HG03442 (cell line): ENCODE measurements around the gene GTSE1.

Experiments used
- ATAC-seq: cut with Tn5 transposase; IDR thresholded peaks from one replicate; pipeline ENCODE4 v1.9.1; 2021; ENCODE audit warnings: mild to moderate bottlenecking, moderate library complexity; ENCODE audit not compliant: unreplicated experiment

Gene GTSE1

DNA sequence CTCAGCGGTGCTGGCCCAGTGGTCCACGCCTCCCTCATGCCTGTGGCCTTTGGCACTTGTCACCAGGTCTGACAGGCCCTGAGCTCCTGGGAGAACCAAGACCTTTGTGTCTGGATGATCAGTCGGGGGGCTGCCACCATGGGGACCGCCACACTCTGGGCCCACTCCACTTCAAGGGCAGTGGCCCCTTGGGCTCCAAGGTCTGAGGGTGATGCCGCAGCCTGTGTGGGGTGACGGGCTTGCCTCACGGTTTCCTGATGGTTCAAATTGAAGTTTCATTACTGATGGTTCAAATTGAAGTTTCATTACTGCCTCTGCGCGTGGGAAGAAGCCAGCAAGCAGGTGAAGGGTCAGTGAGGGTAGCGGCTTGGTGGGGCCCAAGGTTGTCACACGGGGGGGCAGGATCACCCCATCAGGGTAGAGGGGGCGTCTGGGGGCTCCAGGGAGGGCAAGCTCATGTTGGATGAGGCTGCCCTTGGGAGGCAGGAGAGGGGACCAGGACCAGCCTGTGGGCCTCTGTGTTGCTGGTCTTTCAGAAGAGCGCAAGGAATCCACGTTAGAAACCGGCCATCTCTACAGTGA, 66.4 kb downstream of the GTSE1 start:
- no peak for ATAC-seq

DNA sequence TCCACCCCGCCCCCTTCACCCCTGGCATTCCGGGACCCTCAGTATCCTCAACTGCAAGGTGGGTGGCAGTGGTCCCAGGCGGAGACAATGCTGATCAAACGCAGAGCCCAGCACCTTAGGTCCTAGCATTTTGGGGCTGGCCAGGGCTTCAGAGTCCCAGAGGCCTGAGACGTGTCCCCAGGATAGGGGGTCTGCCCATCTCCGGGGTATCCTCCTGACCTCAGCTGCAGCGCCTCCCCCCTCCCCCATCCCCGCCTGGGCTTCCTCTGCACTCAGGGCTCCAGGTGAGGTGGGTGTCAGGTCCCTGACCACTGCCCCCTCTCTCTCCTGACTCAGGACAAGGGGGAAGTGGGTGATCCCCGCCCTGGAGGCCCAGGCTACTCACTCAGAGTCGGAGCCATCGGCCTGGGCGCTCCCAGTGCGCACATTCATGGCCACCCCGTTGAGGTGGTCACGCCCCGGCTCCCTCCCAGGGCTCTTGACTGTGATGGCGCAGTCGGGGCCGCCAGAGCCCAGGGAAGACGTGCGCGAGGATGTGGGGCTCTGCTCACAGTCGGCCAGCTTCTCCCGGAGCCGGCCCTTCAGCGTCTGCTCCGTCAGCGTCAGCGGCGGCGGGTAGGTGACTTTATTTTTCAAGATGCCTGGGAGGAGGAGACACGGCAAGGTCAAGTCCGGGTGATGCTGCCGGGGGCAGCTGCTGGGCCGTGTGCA, 67.1 kb downstream of the GTSE1 start:
- ATAC-seq, result no peak

DNA sequence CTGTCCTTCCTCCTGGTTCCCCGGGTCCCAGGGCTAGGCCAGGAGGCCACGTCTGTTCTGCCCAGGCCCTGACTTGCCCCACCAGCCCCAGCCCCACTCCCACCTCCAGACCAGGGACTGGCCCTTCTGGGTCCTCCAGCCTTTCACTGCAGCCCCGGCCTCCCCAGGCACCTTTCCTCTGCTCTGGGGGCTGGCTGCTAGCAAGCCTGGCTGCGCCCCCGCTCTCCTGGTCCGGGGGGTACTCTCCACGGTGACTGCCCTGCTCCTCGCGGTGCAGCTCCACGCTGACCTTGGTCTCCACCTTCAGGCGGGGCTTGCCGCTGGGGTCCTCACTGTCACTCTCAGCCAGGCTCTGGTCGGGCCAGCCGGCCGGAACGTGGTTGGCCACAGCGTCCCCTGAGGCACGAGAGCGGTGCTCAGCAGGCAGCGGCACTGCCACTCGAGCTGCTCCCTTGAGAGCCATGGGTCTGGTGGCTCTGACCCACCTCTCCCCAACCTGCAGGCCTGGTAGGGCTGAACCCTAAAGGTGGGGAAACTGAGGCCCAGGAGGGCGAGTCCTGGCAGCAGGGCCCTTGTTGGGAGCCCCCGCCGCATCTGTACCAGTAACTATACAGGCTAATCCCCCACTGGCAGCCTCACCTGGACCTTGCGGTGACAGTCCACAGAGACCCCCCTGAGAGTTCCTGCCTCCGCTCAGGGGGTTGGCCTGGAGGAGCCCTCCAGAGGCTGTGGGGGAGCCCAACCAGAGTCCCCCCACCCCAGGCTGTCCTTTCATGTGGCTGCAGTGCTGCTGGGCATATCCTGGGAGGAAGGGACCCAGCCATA, 67.9 kb downstream of the GTSE1 start:
- ATAC-seq, result no peak

GRCh38 chr22:46365166-46365624, 68.5 kb downstream of the GTSE1 start:
- ATAC-seq, result no peak

- no peak for ATAC-seq
These were observed 69.7 kb downstream of the GTSE1 start for GRCh38 chr22:46366327-46366731.

GRCh38 chr22:46366801-46367706, 70.4 kb downstream of the GTSE1 start:
- ATAC-seq, result no peak

DNA sequence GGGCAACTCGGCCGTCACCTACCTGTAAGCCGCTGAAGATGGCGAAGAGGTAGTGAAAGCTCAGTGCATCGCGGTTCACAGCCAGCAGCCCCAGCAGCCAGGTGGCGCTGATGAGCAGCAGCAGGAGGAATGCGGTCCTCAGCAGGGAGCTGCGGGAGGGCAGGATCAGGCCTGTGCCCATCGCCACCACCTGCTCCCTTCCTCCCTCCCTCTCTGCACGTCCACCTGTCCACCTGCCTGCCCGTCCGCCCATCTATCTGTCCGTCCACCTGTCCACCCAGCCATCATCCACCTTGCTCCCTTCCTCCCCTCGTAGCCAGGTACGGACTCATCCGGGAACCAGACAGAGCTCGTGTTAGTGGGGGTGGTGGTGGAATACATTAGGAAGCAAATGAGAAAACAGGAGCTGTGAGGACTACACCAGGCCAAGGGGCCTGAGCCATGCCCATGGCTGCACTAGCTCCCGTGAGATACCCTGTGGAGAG, 71.1 kb downstream of the GTSE1 start:
- no peak for ATAC-seq

DNA sequence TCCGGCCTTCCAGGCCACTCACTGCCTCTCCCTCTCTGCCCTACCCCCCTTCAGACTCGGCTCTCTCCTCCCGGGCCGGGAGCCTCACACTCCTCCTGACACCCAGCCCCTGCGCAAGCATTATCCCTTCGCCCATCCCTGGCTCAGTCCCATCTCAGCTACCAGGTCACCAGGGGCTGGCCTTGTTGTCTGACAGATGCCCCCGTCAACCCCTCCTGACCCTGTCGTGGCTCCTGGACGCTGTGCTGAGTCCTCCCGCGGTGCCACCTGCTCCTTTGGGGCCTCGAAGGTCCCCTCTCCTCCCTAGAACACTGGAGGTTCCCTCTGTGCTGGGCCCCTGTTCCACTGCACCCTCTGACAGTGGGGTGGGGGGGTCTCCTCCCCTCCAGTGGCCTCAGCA, 71.8 kb downstream of the GTSE1 start:
- no peak for ATAC-seq

DNA sequence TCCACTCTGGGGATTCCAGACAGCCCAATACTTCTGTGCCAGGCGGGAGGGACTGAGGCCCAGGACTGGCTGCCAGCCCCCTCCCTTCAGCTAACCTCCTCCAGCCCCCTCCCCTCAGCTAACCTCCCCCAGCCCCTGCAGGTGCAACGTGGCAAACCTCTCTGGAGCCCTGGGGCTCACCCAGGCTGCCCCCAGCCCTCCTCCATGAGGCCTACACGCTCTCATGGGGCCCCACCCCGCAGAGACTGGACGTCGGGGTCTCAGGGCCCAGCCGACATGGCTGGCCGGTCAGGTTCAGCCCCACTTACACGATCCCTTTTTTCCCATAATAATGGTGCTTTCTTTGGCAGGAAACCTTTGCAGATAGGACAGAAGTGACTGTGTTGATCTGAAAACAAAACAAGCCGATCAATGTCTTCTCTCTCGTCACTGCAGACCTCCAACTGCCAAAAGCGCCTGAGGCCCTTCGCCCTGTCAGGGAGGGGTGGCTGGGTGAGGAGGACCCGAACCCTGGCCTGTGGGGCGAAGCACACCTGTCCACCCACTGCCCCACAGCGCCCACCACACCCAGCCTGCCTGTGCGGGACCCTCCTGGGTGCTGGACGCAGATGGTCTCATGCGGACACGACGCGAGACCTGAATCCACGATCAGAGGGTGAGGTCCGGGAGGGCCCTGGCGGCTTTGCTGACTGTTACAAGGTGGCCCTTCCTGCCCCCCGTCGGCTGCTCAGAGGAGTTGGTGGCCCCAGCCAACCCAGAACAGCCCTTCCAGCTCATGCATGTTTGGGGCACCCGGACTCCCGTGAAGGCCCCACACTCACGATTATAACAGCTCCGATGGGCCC, 72.4 kb downstream of the GTSE1 start:
- no peak for ATAC-seq

DNA sequence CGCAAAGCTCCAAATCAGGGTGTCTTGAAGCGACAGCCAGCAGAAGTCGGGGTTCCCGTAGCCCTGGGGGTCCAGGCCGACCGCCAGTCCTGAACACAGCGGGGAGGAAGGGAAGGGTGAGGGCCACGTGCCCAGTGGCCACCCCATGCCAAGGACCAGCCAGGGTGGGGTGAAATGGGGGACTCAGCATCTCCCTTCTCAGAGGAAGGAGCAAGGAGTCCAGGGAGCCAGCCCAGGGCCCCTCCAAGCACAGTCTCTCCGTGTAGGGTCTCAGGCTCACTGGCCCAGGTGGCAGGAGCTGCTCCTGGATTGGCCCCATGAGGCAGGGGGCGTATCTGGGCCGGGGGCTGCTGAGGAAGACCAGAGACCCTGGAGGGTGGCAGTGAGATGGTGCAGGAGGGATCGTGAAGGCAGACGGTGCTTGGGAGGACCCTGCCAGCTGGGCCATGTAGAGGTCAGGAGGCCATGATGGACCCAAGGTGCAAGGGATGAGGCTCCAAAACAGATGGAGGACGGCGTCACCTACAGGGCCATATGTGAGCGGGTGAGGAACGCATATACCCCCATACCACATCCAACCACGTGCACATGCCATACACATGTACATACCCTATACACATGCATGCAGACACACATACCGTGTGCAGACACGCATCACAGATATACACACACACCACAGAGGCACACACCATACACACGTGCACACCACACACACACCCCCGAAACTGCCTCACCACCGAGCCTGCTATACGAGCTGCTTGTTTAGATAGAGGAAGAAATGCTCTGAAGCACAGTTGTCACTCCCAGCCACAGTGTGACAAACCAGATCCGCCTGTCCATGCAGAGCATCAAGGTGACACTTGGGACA, 73.3 kb downstream of the GTSE1 start:
- ATAC-seq, result no peak

DNA sequence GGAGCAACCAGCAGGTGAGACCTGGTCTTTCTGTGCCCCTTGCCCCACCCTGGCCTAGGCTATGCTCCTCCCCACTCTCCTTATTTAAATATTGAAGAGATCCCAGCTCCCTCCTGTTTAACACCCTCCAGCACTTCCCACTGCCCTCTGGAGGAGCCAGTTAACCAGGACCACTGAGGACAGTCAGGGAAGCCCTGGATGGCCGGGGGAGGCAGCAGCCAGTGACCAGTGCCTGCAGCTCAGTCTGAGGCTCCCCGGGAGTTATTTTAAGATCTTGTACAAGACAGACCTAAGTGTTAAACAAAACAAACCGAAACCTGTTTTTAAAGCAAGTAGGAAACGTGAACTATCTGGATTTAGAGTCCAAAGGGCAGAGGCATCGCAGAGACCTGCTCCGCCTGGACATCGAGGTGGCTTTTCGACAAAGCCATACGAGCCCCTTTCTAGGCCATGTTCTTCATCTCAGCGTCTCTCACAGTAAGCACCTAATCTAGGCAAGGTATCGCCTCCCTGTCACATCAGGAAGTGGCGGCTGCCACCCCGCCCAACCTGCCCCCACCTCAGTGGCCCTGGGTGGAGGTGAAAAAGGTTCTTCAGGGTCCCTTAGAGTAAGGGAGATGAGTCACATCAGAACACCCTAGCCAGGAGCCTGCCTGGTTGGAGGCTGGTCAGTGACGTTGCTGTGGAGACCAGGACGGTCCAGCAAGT, 74.1 kb downstream of the GTSE1 start:
- no peak for ATAC-seq

DNA sequence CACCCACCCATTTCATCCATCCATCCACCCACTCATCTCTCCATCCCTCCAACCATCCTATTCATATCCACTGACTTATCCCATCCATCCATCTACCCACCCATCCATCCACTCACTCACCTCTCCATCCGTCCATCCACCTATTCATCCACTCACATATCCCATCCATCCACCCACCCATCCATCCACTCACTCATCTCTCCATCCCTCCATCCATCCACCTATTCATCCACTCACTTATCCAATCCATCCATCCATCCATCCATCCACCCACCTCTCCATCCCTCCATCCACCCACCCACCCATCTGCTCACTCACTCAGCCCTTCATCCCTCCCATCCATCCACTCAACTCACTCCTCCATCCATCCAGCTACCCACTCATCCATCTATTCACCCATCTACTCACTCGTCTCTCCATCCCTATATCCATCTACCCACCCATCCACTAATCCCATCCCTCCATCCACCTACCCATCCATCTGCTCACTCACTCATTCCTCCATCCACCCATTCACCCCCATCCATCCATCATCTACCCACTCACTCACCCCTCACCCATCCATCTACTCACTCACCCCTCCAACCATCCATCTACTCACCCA, 75.1 kb downstream of the GTSE1 start:
- ATAC-seq, result no peak

GRCh38 chr22:46372686-46373085, 76.0 kb downstream of the GTSE1 start:
- ATAC-seq, result no peak

DNA sequence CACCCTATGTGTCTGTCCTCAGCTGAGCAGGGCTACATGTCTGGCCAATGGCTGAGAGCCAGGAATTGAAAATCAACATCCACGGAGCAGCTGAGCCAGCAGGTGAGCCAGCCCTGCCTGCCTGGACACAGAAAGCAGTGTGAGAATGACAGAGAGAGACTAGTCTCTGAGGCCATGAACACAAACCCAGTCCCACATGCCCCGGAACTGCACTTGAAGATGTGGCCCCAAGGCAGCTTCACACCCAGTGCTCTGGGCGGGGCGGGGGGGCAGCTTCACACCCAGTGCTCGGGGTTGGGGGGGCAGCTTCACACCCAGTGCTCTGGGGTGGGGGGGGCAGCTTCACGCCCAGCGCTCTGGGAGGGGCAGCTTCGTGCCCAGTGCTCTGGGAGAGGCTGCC, 76.5 kb downstream of the GTSE1 start:
- ATAC-seq, result no peak

DNA sequence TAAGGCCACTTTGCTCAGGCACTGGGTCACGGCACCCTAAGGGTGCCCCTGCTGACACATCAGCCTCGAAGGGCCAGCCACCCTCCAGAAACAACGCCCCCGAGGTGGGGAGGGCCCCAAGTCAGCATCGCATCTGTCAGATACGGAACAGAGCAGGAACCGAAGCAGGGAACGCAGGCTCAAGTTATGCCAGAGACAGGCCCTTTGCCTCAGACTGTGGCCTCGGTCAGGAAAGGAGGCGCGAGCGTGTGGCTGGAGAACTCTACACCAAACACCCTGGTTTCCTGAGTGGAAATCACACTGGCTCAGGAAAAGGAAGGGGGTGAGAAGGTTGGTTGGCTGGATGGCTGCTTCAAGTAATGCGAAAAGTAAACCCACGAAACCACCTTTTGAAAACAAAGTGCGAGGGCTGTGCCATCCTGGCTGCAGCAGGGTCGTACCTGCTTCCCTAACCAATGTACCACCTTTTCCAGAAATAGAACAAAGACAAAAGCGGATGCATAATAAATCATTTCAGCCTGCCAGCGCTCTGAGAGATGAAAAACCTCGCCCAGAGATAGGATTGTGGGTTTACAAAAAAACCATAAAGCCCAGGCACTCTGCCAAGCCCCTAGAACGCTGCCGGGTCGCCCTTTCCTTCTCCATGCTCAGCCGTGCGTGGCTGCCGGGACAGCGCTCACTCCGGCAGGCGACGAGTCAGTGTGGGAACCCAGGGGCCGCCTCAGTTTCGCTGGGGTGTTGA, 77.4 kb downstream of the GTSE1 start:
- no peak for ATAC-seq

DNA sequence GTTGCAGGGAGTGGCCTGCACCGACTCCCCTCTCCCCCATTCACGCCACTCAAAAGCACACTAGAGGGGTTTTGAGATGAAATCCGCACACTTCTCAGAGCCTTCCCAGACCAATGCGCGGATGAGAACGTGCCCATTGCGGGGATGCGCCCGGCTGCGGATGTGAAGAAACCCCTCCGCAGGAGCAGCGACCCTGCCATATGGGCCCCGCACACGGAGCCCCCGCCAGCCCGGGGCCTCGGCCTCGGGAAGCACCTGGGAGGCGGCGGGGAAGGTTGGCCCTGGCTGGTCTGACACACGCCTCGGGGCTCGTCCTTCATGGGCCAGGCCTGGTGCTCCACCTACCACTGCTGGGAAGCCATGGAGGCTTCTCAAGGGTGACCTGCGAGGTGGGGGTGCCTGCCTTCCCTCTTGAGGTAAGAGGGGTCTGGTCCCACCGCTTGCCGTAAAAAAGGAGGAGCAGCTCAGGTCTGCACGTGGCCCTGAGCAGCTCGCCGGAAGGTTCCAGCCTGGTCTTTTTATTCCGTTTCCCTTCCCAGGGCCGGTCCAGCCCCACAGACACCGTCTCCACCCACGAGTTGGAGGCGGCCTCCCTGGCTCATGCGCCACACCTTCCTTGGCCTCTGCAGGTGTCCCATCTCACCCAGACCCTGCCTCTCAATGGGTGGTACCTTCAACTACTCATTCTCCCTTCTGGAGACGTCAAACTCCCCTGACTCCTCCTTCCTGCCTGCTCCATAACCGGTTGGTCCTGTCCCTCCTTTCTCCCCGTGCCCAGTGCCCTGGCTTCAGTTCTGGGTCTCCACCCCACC, 78.2 kb downstream of the GTSE1 start:
- ATAC-seq, result no peak
